Astrocyte (in vitro differentiated cells and primary cell): Measurements from ENCODE around the gene L3MBTL4. TPM values are rescaled to one million over a fixed set of nuclear protein-coding genes. Genes with fewer than 3 reads are reported as not detected.
"Not testable (repeated sequence)": the region's sequence is repeated elsewhere in the genome, so short reads cannot be mapped to it uniquely, and the experiment has no call there.

ENCODE experiments used
- DNase-seq: peaks from one replicate; pipeline ENCODE4 v3.0.0-alpha.2; 2010; ENCODE audit warnings: low read depth
- FAIRE-seq: peaks from 2 replicates; lab custom pipeline; 2011; peaks lifted over from hg19 to GRCh38; lab: Jason Lieb, UNC
- H2AFZ ChIP-seq: 2 replicates; pipeline ENCODE4 v1.6.0; 2012; ENCODE audit warnings: low read depth, low read length, inconsistent platforms
- H3K27ac ChIP-seq: 2 replicates; pipeline ENCODE4 v1.5.1; 2011; ENCODE audit warnings: low read depth, low read length, inconsistent platforms
- H3K27me3 ChIP-seq: 2 replicates; pipeline ENCODE4 v1.6.0; 2011; ENCODE audit warnings: low read length, inconsistent platforms; ENCODE audit not compliant: insufficient read depth
- H3K36me3 ChIP-seq: 2 replicates; pipeline ENCODE4 v1.5.1; 2011; ENCODE audit warnings: low read length, inconsistent platforms; ENCODE audit not compliant: insufficient read depth
- H3K4me1 ChIP-seq: 2 replicates; pipeline ENCODE4 v1.5.1; 2011; ENCODE audit warnings: low read length, inconsistent platforms; ENCODE audit not compliant: insufficient read depth
- H3K4me2 ChIP-seq: 2 replicates; pipeline ENCODE4 v1.6.0; 2012; ENCODE audit warnings: low read length, inconsistent platforms
- H3K4me3 ChIP-seq: 2 replicates; pipeline ENCODE4 v1.5.1; 2011; ENCODE audit warnings: low read depth, mild to moderate bottlenecking, low read length, inconsistent platforms; ENCODE audit not compliant: insufficient read depth
- H3K79me2 ChIP-seq: 2 replicates; pipeline ENCODE4 v1.6.0; 2012; ENCODE audit warnings: mild to moderate bottlenecking, low read length, inconsistent platforms; ENCODE audit not compliant: insufficient read depth
- H3K9ac ChIP-seq: 2 replicates; pipeline ENCODE4 v1.6.0; 2012; ENCODE audit warnings: mild to moderate bottlenecking, low read length, inconsistent platforms
- H3K9me3 ChIP-seq: 2 replicates; pipeline ENCODE4 v1.5.1; 2012; ENCODE audit warnings: low read depth, mild to moderate bottlenecking, low read length, inconsistent platforms; ENCODE audit not compliant: insufficient read depth
- H4K20me1 ChIP-seq: 2 replicates; pipeline ENCODE4 v1.6.0; 2012; ENCODE audit warnings: low read length, inconsistent platforms; ENCODE audit not compliant: insufficient read depth
- H3K27ac Mint-ChIP-seq: one replicate; pipeline ENCODE4 v1.8.0; 2021; ENCODE audit warnings: mild to moderate bottlenecking, mixed read lengths; ENCODE audit not compliant: unreplicated experiment
- H3K27me3 Mint-ChIP-seq: one replicate; pipeline ENCODE4 v1.8.0; 2021; ENCODE audit warnings: low read depth, mixed read lengths; ENCODE audit not compliant: unreplicated experiment
- H3K36me3 Mint-ChIP-seq: one replicate; pipeline ENCODE4 v1.8.0; 2021; ENCODE audit warnings: low read depth, mixed read lengths; ENCODE audit not compliant: unreplicated experiment
- H3K4me1 Mint-ChIP-seq: one replicate; pipeline ENCODE4 v1.8.0; 2021; ENCODE audit warnings: low read depth, mixed read lengths; ENCODE audit not compliant: unreplicated experiment
- H3K4me3 Mint-ChIP-seq: one replicate; pipeline ENCODE4 v1.8.0; 2021; ENCODE audit warnings: mild to moderate bottlenecking, moderate library complexity, mixed read lengths; ENCODE audit not compliant: unreplicated experiment
- H3K9me3 Mint-ChIP-seq: one replicate; pipeline ENCODE4 v1.8.0; 2021; ENCODE audit warnings: mild to moderate bottlenecking, mixed read lengths; ENCODE audit not compliant: unreplicated experiment
- EZH2 ChIP-seq: IDR thresholded peaks from 2 replicates; pipeline ENCODE4 v1.6.1; 2012; ENCODE audit warnings: mild to moderate bottlenecking, low read length, inconsistent platforms; ENCODE audit not compliant: insufficient read depth
- total RNA-seq: library from RNA; stranded (reverse); gene quantifications from 2 replicates; pipeline ENCODE4 v1.2.1, GENCODE V29; 2021
- TF ChIP-seq, protein P1 (sequence below): IDR thresholded peaks from 2 replicates; pipeline ENCODE4 v1.5.1; 2011; ENCODE audit warnings: low read depth, mild to moderate bottlenecking, inconsistent platforms, low read length, moderate library complexity; ENCODE audit not compliant: insufficient read depth

The L3MBTL4 gene
- total RNA-seq, 1 donor from 2014 or later, result 0.52 TPM

DNA sequence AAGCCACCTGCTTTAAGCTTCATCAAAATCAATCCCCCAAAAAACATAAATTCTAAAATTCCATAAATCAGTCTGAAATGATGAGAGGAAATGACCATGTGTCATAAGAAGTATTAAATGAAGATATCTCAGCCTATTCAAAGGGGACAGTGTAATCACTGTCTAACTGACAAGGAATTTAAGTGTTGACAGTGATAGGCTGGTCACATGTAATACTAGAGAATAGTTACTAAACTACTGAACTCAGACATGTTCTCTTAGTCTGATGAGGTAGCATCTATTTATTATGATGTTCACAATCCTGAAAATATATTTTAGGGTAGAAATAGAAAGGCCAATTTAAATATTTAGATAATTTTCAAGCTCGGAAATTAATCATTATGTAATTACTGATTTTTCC lies 216.1 kb downstream of the L3MBTL4 start:
- Mint-ChIP-seq H3K27me3 (peaks cover 3% of the 10 kb centered on the region), H3K4me3 (no peak overlapping the region), H3K36me3 (no peaks in the 10 kb centered on the region), H3K9me3 (no peaks in the 10 kb centered on the region), H3K4me1 (peaks cover 2% of the 10 kb centered on the region), H3K27ac (no peak overlapping the region)
- H3K4me2 ChIP-seq, result no peak overlapping the region
- FAIRE-seq, result no peak
- no peak overlapping the region for H3K27ac ChIP-seq
- H3K79me2 ChIP-seq, result no peaks in the 10 kb centered on the region
- H3K4me3 ChIP-seq, result no peak overlapping the region
- no peaks in the 10 kb centered on the region for H3K27me3 ChIP-seq
- no peaks in the 10 kb centered on the region for H3K36me3 ChIP-seq
- no peak for DNase-seq
- H3K4me1 ChIP-seq, result no peaks in the 10 kb centered on the region
- no peaks in the 10 kb centered on the region for H4K20me1 ChIP-seq
- no peak overlapping the region for H2AFZ ChIP-seq
- H3K9ac ChIP-seq, result no peak overlapping the region
- no peaks in the 10 kb centered on the region for H3K9me3 ChIP-seq
- TF ChIP-seq, protein P1, sequence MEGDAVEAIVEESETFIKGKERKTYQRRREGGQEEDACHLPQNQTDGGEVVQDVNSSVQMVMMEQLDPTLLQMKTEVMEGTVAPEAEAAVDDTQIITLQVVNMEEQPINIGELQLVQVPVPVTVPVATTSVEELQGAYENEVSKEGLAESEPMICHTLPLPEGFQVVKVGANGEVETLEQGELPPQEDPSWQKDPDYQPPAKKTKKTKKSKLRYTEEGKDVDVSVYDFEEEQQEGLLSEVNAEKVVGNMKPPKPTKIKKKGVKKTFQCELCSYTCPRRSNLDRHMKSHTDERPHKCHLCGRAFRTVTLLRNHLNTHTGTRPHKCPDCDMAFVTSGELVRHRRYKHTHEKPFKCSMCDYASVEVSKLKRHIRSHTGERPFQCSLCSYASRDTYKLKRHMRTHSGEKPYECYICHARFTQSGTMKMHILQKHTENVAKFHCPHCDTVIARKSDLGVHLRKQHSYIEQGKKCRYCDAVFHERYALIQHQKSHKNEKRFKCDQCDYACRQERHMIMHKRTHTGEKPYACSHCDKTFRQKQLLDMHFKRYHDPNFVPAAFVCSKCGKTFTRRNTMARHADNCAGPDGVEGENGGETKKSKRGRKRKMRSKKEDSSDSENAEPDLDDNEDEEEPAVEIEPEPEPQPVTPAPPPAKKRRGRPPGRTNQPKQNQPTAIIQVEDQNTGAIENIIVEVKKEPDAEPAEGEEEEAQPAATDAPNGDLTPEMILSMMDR, result no peak

GRCh38 chr18:6194640-6195039 lies 220.1 kb downstream of the L3MBTL4 start:
- no peaks in the 10 kb centered on the region for H3K27me3 ChIP-seq
- H3K9ac ChIP-seq, result no peak overlapping the region
- H2AFZ ChIP-seq, result no peak overlapping the region
- no peak overlapping the region for H3K4me3 ChIP-seq
- H3K36me3 ChIP-seq, result no peaks in the 10 kb centered on the region
- Mint-ChIP-seq H3K27ac (no peak overlapping the region), H3K9me3 (no peaks in the 10 kb centered on the region), H3K36me3 (no peaks in the 10 kb centered on the region), H3K27me3 (peaks cover 3% of the 10 kb centered on the region), H3K4me1 (no peaks in the 10 kb centered on the region), H3K4me3 (no peak overlapping the region)
- H4K20me1 ChIP-seq, result no peaks in the 10 kb centered on the region
- no peaks in the 10 kb centered on the region for H3K79me2 ChIP-seq
- FAIRE-seq (no peak), DNase-seq (no peak)
- no peak for TF ChIP-seq EZH2
- TF ChIP-seq, protein P1, result no peak
- no peaks in the 10 kb centered on the region for H3K9me3 ChIP-seq
- no peak overlapping the region for H3K27ac ChIP-seq
- H3K4me1 ChIP-seq, result no peaks in the 10 kb centered on the region
- no peak overlapping the region for H3K4me2 ChIP-seq

- H3K27ac ChIP-seq, H2AFZ ChIP-seq, H3K79me2 ChIP-seq, H3K4me1 ChIP-seq, H3K9me3 ChIP-seq, H3K4me3 Mint-ChIP-seq, H3K27ac Mint-ChIP-seq, H3K4me3 ChIP-seq, H3K36me3 ChIP-seq, H3K4me1 Mint-ChIP-seq, H3K36me3 Mint-ChIP-seq, H3K9ac ChIP-seq, FAIRE-seq, H3K9me3 Mint-ChIP-seq, H4K20me1 ChIP-seq, H3K27me3 ChIP-seq, DNase-seq, H3K27me3 Mint-ChIP-seq, H3K4me2 ChIP-seq: not testable (repeated sequence)
Observed at GRCh38 chr18:6185782-6186181, 228.9 kb downstream of the L3MBTL4 start.
